Stimulated activated memory B cell treated with anti-CD40 and anti-IgM and Interleukin-4, amounts not matched to agents 10 μg/mL and 1 μg/mL and 100 μg/mL, for 72 hours (primary cell): ENCODE results near the gene ANKFY1.
"Not testable (repeated sequence)": the region's sequence is repeated elsewhere in the genome, so short reads cannot be mapped to it uniquely, and the experiment has no call there.

Experiments
- ATAC-seq: fragments of 150-1000 bp; cut with Tn5 transposase; 2 replicates; pipeline ENCODE4 v1.10.0; 2021
- H3K27ac Mint-ChIP-seq: one replicate; pipeline ENCODE4 v1.8.0; 2022; ENCODE audit warnings: mild to moderate bottlenecking, mixed read lengths
- H3K27me3 Mint-ChIP-seq: one replicate; pipeline ENCODE4 v1.8.0; 2022; ENCODE audit warnings: mixed read lengths
- H3K36me3 Mint-ChIP-seq: one replicate; pipeline ENCODE4 v1.8.0; 2022; ENCODE audit warnings: mixed read lengths
- H3K4me1 Mint-ChIP-seq: one replicate; pipeline ENCODE4 v1.8.0; 2022; ENCODE audit warnings: mixed read lengths
- H3K4me3 Mint-ChIP-seq: one replicate; pipeline ENCODE4 v1.8.0; 2022; ENCODE audit warnings: mild to moderate bottlenecking, moderate library complexity, mixed read lengths
- H3K9me3 Mint-ChIP-seq: one replicate; pipeline ENCODE4 v1.8.0; 2022; ENCODE audit warnings: mixed read lengths

The ANKFY1 gene

GRCh38 chr17:4272213-4272971 lies 8.6 kb upstream of the ANKFY1 start:
- Mint-ChIP-seq H3K4me3 (no peak overlapping the region), H3K27me3 (no peaks in the 10 kb centered on the region), H3K36me3 (peaks cover 40% of the 10 kb centered on the region), H3K9me3 (no peaks in the 10 kb centered on the region), H3K4me1 (no peaks in the 10 kb centered on the region), H3K27ac (no peak overlapping the region)
- no peak for ATAC-seq

- no peak for ATAC-seq
- Mint-ChIP-seq H3K27me3 (no peaks in the 10 kb centered on the region), H3K27ac (no peak overlapping the region), H3K4me3 (no peak overlapping the region), H3K9me3 (no peaks in the 10 kb centered on the region), H3K4me1 (no peaks in the 10 kb centered on the region), H3K36me3 (peaks cover 32% of the 10 kb centered on the region)
Observed at GRCh38 chr17:4270736-4271135, 7.0 kb upstream of the ANKFY1 start.

- Mint-ChIP-seq H3K27me3 (no peaks in the 10 kb centered on the region), H3K9me3 (no peaks in the 10 kb centered on the region), H3K36me3 (peaks cover 29% of the 10 kb centered on the region), H3K4me1 (peaks cover 7% of the 10 kb centered on the region), H3K27ac (no peak overlapping the region), H3K4me3 (no peak overlapping the region)
- no peak for ATAC-seq
Observed at GRCh38 chr17:4269915-4270314, 6.1 kb upstream of the ANKFY1 start.

GRCh38 chr17:4267402-4267801 lies 3.6 kb upstream of the ANKFY1 start:
- H3K9me3 Mint-ChIP-seq, result no peaks in the 10 kb centered on the region
- no peaks in the 10 kb centered on the region for H3K27me3 Mint-ChIP-seq
- H3K4me3 Mint-ChIP-seq, result no peak overlapping the region
- no peak overlapping the region for H3K27ac Mint-ChIP-seq
- H3K4me1 Mint-ChIP-seq, result peaks cover 26% of the 10 kb centered on the region
- ATAC-seq, result no peak
- H3K36me3 Mint-ChIP-seq, result peaks cover 23% of the 10 kb centered on the region

- no peaks in the 10 kb centered on the region for H3K27me3 Mint-ChIP-seq
- no peak overlapping the region for H3K27ac Mint-ChIP-seq
- H3K9me3 Mint-ChIP-seq, result no peaks in the 10 kb centered on the region
- no peak overlapping the region for H3K4me3 Mint-ChIP-seq
- ATAC-seq, result no peak
- peaks cover 21% of the 10 kb centered on the region for H3K36me3 Mint-ChIP-seq
- peaks cover 35% of the 10 kb centered on the region for H3K4me1 Mint-ChIP-seq
Observed at GRCh38 chr17:4266550-4266949, 2.8 kb upstream of the ANKFY1 start.

GRCh38 chr17:4262703-4263102 lies 1.1 kb downstream of the ANKFY1 start:
- Mint-ChIP-seq H3K9me3 (peaks cover 4% of the 10 kb centered on the region), H3K36me3 (peaks cover 18% of the 10 kb centered on the region), H3K27me3 (no peaks in the 10 kb centered on the region), H3K4me3 (peak overlapping the region; percentile 87), H3K4me1 (peaks cover 47% of the 10 kb centered on the region), H3K27ac (peak overlapping the region; percentile 88)
- no peak for ATAC-seq

- ATAC-seq, result no peak
- no peak overlapping the region for H3K4me3 Mint-ChIP-seq
- no peaks in the 10 kb centered on the region for H3K27me3 Mint-ChIP-seq
- H3K36me3 Mint-ChIP-seq, result peaks cover 30% of the 10 kb centered on the region
- no peak overlapping the region for H3K27ac Mint-ChIP-seq
- peaks cover 56% of the 10 kb centered on the region for H3K4me1 Mint-ChIP-seq
- H3K9me3 Mint-ChIP-seq, result peaks cover 4% of the 10 kb centered on the region
Observed at GRCh38 chr17:4261452-4261851, 2.3 kb downstream of the ANKFY1 start.

- no peak overlapping the region for H3K4me3 Mint-ChIP-seq
- peaks cover 4% of the 10 kb centered on the region for H3K9me3 Mint-ChIP-seq
- H3K27ac Mint-ChIP-seq, result no peak overlapping the region
- peaks cover 40% of the 10 kb centered on the region for H3K36me3 Mint-ChIP-seq
- ATAC-seq, result no peak
- no peaks in the 10 kb centered on the region for H3K27me3 Mint-ChIP-seq
- H3K4me1 Mint-ChIP-seq, result peaks cover 47% of the 10 kb centered on the region
Observed at GRCh38 chr17:4258867-4259266, 4.9 kb downstream of the ANKFY1 start.

GRCh38 chr17:4256952-4257351 lies 6.8 kb downstream of the ANKFY1 start:
- Mint-ChIP-seq H3K4me1 (peaks cover 45% of the 10 kb centered on the region), H3K9me3 (peaks cover 4% of the 10 kb centered on the region), H3K36me3 (peaks cover 40% of the 10 kb centered on the region), H3K27me3 (no peaks in the 10 kb centered on the region), H3K4me3 (no peak overlapping the region), H3K27ac (no peak overlapping the region)
- no peak for ATAC-seq

- not testable (repeated sequence) for H3K27ac Mint-ChIP-seq, ATAC-seq, H3K4me3 Mint-ChIP-seq, H3K27me3 Mint-ChIP-seq, H3K9me3 Mint-ChIP-seq
- Mint-ChIP-seq H3K36me3 (peaks cover 34% of the 10 kb centered on the region), H3K4me1 (peaks cover 39% of the 10 kb centered on the region)
Observed at GRCh38 chr17:4255271-4255670, 8.5 kb downstream of the ANKFY1 start.

GRCh38 chr17:4250887-4251286 lies 12.9 kb downstream of the ANKFY1 start:
- no peak overlapping the region for H3K4me3 Mint-ChIP-seq
- no peaks in the 10 kb centered on the region for H3K9me3 Mint-ChIP-seq
- peaks cover 34% of the 10 kb centered on the region for H3K4me1 Mint-ChIP-seq
- peaks cover 6% of the 10 kb centered on the region for H3K36me3 Mint-ChIP-seq
- H3K27ac Mint-ChIP-seq, result no peak overlapping the region
- ATAC-seq, result no peak
- no peaks in the 10 kb centered on the region for H3K27me3 Mint-ChIP-seq

- H3K27ac Mint-ChIP-seq, result no peak overlapping the region
- no peaks in the 10 kb centered on the region for H3K27me3 Mint-ChIP-seq
- peaks cover 35% of the 10 kb centered on the region for H3K4me1 Mint-ChIP-seq
- ATAC-seq, result no peak
- no peak overlapping the region for H3K4me3 Mint-ChIP-seq
- H3K36me3 Mint-ChIP-seq, result peaks cover 4% of the 10 kb centered on the region
- no peaks in the 10 kb centered on the region for H3K9me3 Mint-ChIP-seq
Observed at GRCh38 chr17:4249452-4250029, 14.2 kb downstream of the ANKFY1 start.

- H3K27ac Mint-ChIP-seq, result no peak overlapping the region
- H3K4me3 Mint-ChIP-seq, result no peak overlapping the region
- no peaks in the 10 kb centered on the region for H3K27me3 Mint-ChIP-seq
- H3K9me3 Mint-ChIP-seq, result no peaks in the 10 kb centered on the region
- H3K4me1 Mint-ChIP-seq, result peaks cover 36% of the 10 kb centered on the region
- H3K36me3 Mint-ChIP-seq, result peaks cover 6% of the 10 kb centered on the region
- no peak for ATAC-seq
Observed at GRCh38 chr17:4248504-4249277, 15.1 kb downstream of the ANKFY1 start.

- H3K36me3 Mint-ChIP-seq, result peaks cover 6% of the 10 kb centered on the region
- no peaks in the 10 kb centered on the region for H3K9me3 Mint-ChIP-seq
- no peak for ATAC-seq
- H3K27ac Mint-ChIP-seq, result no peak overlapping the region
- H3K27me3 Mint-ChIP-seq, result no peaks in the 10 kb centered on the region
- no peak overlapping the region for H3K4me3 Mint-ChIP-seq
- peaks cover 31% of the 10 kb centered on the region for H3K4me1 Mint-ChIP-seq
Observed at GRCh38 chr17:4247971-4248388, 15.8 kb downstream of the ANKFY1 start.

- Mint-ChIP-seq H3K36me3 (peaks cover 6% of the 10 kb centered on the region), H3K27ac (no peak overlapping the region), H3K4me3 (no peak overlapping the region), H3K27me3 (no peaks in the 10 kb centered on the region), H3K9me3 (no peaks in the 10 kb centered on the region), H3K4me1 (peaks cover 31% of the 10 kb centered on the region)
- no peak for ATAC-seq
Observed at GRCh38 chr17:4247361-4247970, 16.3 kb downstream of the ANKFY1 start.
